DND-41 (cell line): ENCODE results near the gene NYNRIN.

Source experiments
- ATAC-seq: fragments of 200-7000 bp; cut with Tn5 transposase; 3 replicates; pipeline ENCODE4 v1.9.1; 2021; ENCODE audit warnings: low read depth; ENCODE audit not compliant: insufficient read depth
- DNase-seq: peaks from one replicate; pipeline ENCODE4 v3.0.0-alpha.2; 2020
- H2AFZ ChIP-seq: 2 replicates; pipeline ENCODE4 v1.6.0; 2012; ENCODE audit warnings: low read depth, low read length
- H3K27ac ChIP-seq: 2 replicates; pipeline ENCODE4 v1.5.1; 2012; ENCODE audit warnings: low read length, inconsistent platforms
- H3K27me3 ChIP-seq: fragments of 200-600 bp; sonication (generic); 2 replicates; pipeline ENCODE4 v1.6.0; 2012; ENCODE audit warnings: low read length, mild to moderate bottlenecking, inconsistent platforms; ENCODE audit not compliant: insufficient read depth, poor library complexity
- H3K36me3 ChIP-seq: 2 replicates; pipeline ENCODE4 v1.5.1; 2012; ENCODE audit warnings: low read length, inconsistent platforms; ENCODE audit not compliant: insufficient read depth
- H3K4me1 ChIP-seq: 2 replicates; pipeline ENCODE4 v1.5.1; 2012; ENCODE audit warnings: mild to moderate bottlenecking, low read length; ENCODE audit not compliant: insufficient read depth
- H3K4me2 ChIP-seq: 2 replicates; pipeline ENCODE4 v1.6.0; 2012; ENCODE audit warnings: mild to moderate bottlenecking, moderate library complexity, low read length, inconsistent platforms; ENCODE audit not compliant: insufficient read depth
- H3K4me3 ChIP-seq, 2 experiments: fragments of 200-600 bp in 1 of 2; shearing (Covaris generic) in 1 of 2; 2 replicates each; pipeline ENCODE4 v1.5.1; 2012 to 2016; ENCODE audit warnings: inconsistent platforms in 2 of 2, low read length in 2 of 2, mild to moderate bottlenecking in 2 of 2, low read depth in 1 of 2, moderate library complexity in 1 of 2
- H3K79me2 ChIP-seq: 2 replicates; pipeline ENCODE4 v1.6.0; 2012; ENCODE audit warnings: low read length, inconsistent platforms; ENCODE audit not compliant: insufficient read depth
- H3K9ac ChIP-seq: 2 replicates; pipeline ENCODE4 v1.6.0; 2012; ENCODE audit warnings: low read depth, mild to moderate bottlenecking, inconsistent platforms, low read length, moderate library complexity
- H3K9me3 ChIP-seq: 2 replicates; pipeline ENCODE4 v1.5.1; 2012; ENCODE audit warnings: low read length, moderate library complexity, mild to moderate bottlenecking, inconsistent platforms; ENCODE audit not compliant: insufficient read depth, severe bottlenecking
- H4K20me1 ChIP-seq: 2 replicates; pipeline ENCODE4 v1.6.0; 2012; ENCODE audit warnings: low read length; ENCODE audit not compliant: insufficient read depth
- CTCF ChIP-seq: IDR thresholded peaks from 2 replicates; pipeline ENCODE4 v1.5.1; 2012; ENCODE audit warnings: borderline replicate concordance, low read length, moderate library complexity, mild to moderate bottlenecking; ENCODE audit not compliant: poor library complexity, severe bottlenecking; ENCODE audit errors: extremely low read depth
- EZH2 ChIP-seq: IDR thresholded peaks from 3 replicates; pipeline ENCODE4 v1.6.1; 2012; ENCODE audit warnings: borderline replicate concordance, low read depth, mild to moderate bottlenecking, moderate library complexity, low read length, inconsistent platforms; ENCODE audit not compliant: severe bottlenecking

NYNRIN gene

GRCh38 chr14:24360281-24360680 lies 38.5 kb upstream of the NYNRIN start:
- no peak for DNase-seq
- Histone ChIP-seq H3K4me2 (no peak overlapping the region), H3K36me3 (no peaks in the 10 kb centered on the region), H3K27me3 (peaks cover 21% of the 10 kb centered on the region), H3K27ac (no peak overlapping the region), H3K4me1 (no peaks in the 10 kb centered on the region), H3K9ac (no peak overlapping the region), H3K4me3 (no peak overlapping the region), H4K20me1 (no peaks in the 10 kb centered on the region), H2AFZ (no peak overlapping the region), H3K79me2 (no peaks in the 10 kb centered on the region), H3K9me3 (no peaks in the 10 kb centered on the region)
- TF ChIP-seq EZH2 (no peak), CTCF (no peak)
- no peak for ATAC-seq

- Histone ChIP-seq H3K4me2 (no peak overlapping the region), H3K4me1 (no peaks in the 10 kb centered on the region), H3K4me3 (no peak overlapping the region), H3K27me3 (peaks cover 31% of the 10 kb centered on the region), H3K9me3 (no peaks in the 10 kb centered on the region), H3K27ac (no peak overlapping the region), H4K20me1 (no peaks in the 10 kb centered on the region), H3K79me2 (no peaks in the 10 kb centered on the region), H3K36me3 (no peaks in the 10 kb centered on the region), H3K9ac (no peak overlapping the region), H2AFZ (no peak overlapping the region)
- DNase-seq = no peak
- no peak for ATAC-seq
- TF ChIP-seq CTCF (no peak), EZH2 (no peak)
Observed at GRCh38 chr14:24361326-24361725, 37.5 kb upstream of the NYNRIN start.

- no peak overlapping the region for H3K4me3 ChIP-seq
- peaks cover 42% of the 10 kb centered on the region for H3K27me3 ChIP-seq
- no peak overlapping the region for H3K9ac ChIP-seq
- H3K79me2 ChIP-seq = no peaks in the 10 kb centered on the region
- ATAC-seq (no peak), DNase-seq (no peak)
- H3K36me3 ChIP-seq = no peaks in the 10 kb centered on the region
- no peaks in the 10 kb centered on the region for H4K20me1 ChIP-seq
- H3K27ac ChIP-seq = no peak overlapping the region
- no peaks in the 10 kb centered on the region for H3K9me3 ChIP-seq
- no peak overlapping the region for H2AFZ ChIP-seq
- no peaks in the 10 kb centered on the region for H3K4me1 ChIP-seq
- H3K4me2 ChIP-seq = no peak overlapping the region
- TF ChIP-seq EZH2 (no peak), CTCF (no peak)
Observed at GRCh38 chr14:24362241-24362960, 36.4 kb upstream of the NYNRIN start.

GRCh38 chr14:24363401-24363800 lies 35.4 kb upstream of the NYNRIN start:
- H3K27ac ChIP-seq = no peak overlapping the region
- ATAC-seq (no peak), DNase-seq (no peak)
- H3K9ac ChIP-seq = no peak overlapping the region
- no peaks in the 10 kb centered on the region for H3K36me3 ChIP-seq
- H2AFZ ChIP-seq = no peak overlapping the region
- H3K4me3 ChIP-seq = no peak overlapping the region
- no peaks in the 10 kb centered on the region for H3K4me1 ChIP-seq
- H3K27me3 ChIP-seq = peaks cover 52% of the 10 kb centered on the region
- H3K79me2 ChIP-seq = no peaks in the 10 kb centered on the region
- H3K4me2 ChIP-seq = no peak overlapping the region
- H4K20me1 ChIP-seq = no peaks in the 10 kb centered on the region
- TF ChIP-seq EZH2 (no peak), CTCF (no peak)
- no peaks in the 10 kb centered on the region for H3K9me3 ChIP-seq
